RWPE2 (cell line): ENCODE data around the gene GJD3.

Experiments
- ATAC-seq: fragments of 200-7000 bp; cut with Tn5 transposase; 3 replicates; pipeline ENCODE4 v1.9.1; 2021; ENCODE audit warnings: low read depth
- DNase-seq: peaks from one replicate; pipeline ENCODE4 v3.0.0-alpha.2; 2020; ENCODE audit warnings: low spot score
- H3K27ac ChIP-seq: fragments of 450-650 bp; 2 replicates; pipeline ENCODE4 v1.5.1; 2017; ENCODE audit warnings: mild to moderate bottlenecking; ENCODE audit not compliant: poor library complexity, severe bottlenecking
- H3K27me3 ChIP-seq: fragments of 250-450 bp; sonication (Bioruptor Pico); 2 replicates; pipeline ENCODE4 v1.5.1; 2021; ENCODE audit warnings: mild to moderate bottlenecking, moderate library complexity; ENCODE audit not compliant: insufficient read depth, poor library complexity, severe bottlenecking
- H3K36me3 ChIP-seq: fragments of 250-450 bp; sonication (Bioruptor Pico); 2 replicates; pipeline ENCODE4 v1.5.1; 2020; ENCODE audit warnings: low read depth, mild to moderate bottlenecking, moderate library complexity
- H3K4me1 ChIP-seq: fragments of 250-450 bp; sonication (Bioruptor Pico); 2 replicates; pipeline ENCODE4 v1.5.1; 2021; ENCODE audit warnings: mild to moderate bottlenecking, moderate library complexity; ENCODE audit not compliant: insufficient read depth, poor library complexity, severe bottlenecking
- H3K4me3 ChIP-seq: fragments of 250-450 bp; sonication (Bioruptor Pico); 2 replicates; pipeline ENCODE4 v1.5.1; 2021; ENCODE audit warnings: mild to moderate bottlenecking, moderate library complexity; ENCODE audit not compliant: severe bottlenecking
- H3K9me3 ChIP-seq: fragments of 250-450 bp; sonication (Bioruptor Pico); 2 replicates; pipeline ENCODE4 v1.5.1; 2021; ENCODE audit warnings: mild to moderate bottlenecking, moderate library complexity; ENCODE audit not compliant: severe bottlenecking
- CTCF ChIP-seq: fragments of 450-650 bp; IDR thresholded peaks from one replicate; pipeline ENCODE4 v1.5.1; 2017; ENCODE audit warnings: mild to moderate bottlenecking, moderate library complexity; ENCODE audit not compliant: poor library complexity, severe bottlenecking

The GJD3 gene

GRCh38 chr17:40327735-40328385, 36.7 kb downstream of the GJD3 start:
- no peak for ATAC-seq
- TF ChIP-seq CTCF: no peak
- Histone ChIP-seq H3K4me3 (no peak overlapping the region), H3K9me3 (no peaks in the 10 kb centered on the region), H3K36me3 (peaks cover 25% of the 10 kb centered on the region), H3K27me3 (no peaks in the 10 kb centered on the region), H3K27ac (peak overlapping the region; percentile 97), H3K4me1 (peaks cover 41% of the 10 kb centered on the region)
- DNase-seq: no peak

- no peak for DNase-seq
- Histone ChIP-seq H3K9me3 (no peaks in the 10 kb centered on the region), H3K27me3 (no peaks in the 10 kb centered on the region), H3K36me3 (peaks cover 20% of the 10 kb centered on the region), H3K4me3 (no peak overlapping the region), H3K4me1 (peaks cover 47% of the 10 kb centered on the region), H3K27ac (peak overlapping the region; percentile 97)
- no peak for TF ChIP-seq CTCF
- ATAC-seq: no peak
Observed at GRCh38 chr17:40327244-40327729, 37.2 kb downstream of the GJD3 start.

- Histone ChIP-seq H3K4me3 (no peak overlapping the region), H3K9me3 (no peaks in the 10 kb centered on the region), H3K27me3 (no peaks in the 10 kb centered on the region), H3K27ac (peak overlapping the region; percentile 97), H3K4me1 (peaks cover 52% of the 10 kb centered on the region), H3K36me3 (peaks cover 20% of the 10 kb centered on the region)
- no peak for TF ChIP-seq CTCF
- ATAC-seq (no peak), DNase-seq (no peak)
Observed at GRCh38 chr17:40326832-40327199, 37.7 kb downstream of the GJD3 start.

- Histone ChIP-seq H3K4me3 (no peak overlapping the region), H3K27ac (peak overlapping the region; percentile 97), H3K36me3 (peaks cover 14% of the 10 kb centered on the region), H3K27me3 (no peaks in the 10 kb centered on the region), H3K9me3 (no peaks in the 10 kb centered on the region), H3K4me1 (peaks cover 57% of the 10 kb centered on the region)
- no peak for TF ChIP-seq CTCF
- ATAC-seq: no peak
- DNase-seq: no peak
Observed at GRCh38 chr17:40326014-40326831, 38.3 kb downstream of the GJD3 start.
